ENCODE data around the gene ZBTB20.

ZBTB20 gene

GRCh38 chr3:114671741-114672510, 475.2 kb downstream of the ZBTB20 start:
- DNase-seq (ENCODE audit: insufficient read length, low spot score) (no peak), FAIRE-seq (no peak)
- no peak for TF ChIP-seq CTCF (IDR thresholded peaks at IDR 0.05; ENCODE audit: insufficient read depth, missing control alignments)

- no peak for FAIRE-seq
- no peak for DNase-seq (ENCODE audit: insufficient read length, low spot score)
- no peak for TF ChIP-seq CTCF (IDR thresholded peaks at IDR 0.05; ENCODE audit: insufficient read depth, missing control alignments)
Observed at GRCh38 chr3:114669614-114670013, 477.5 kb downstream of the ZBTB20 start.

- TF ChIP-seq CTCF (IDR thresholded peaks at IDR 0.05; ENCODE audit: insufficient read depth, missing control alignments): no peak
- no peak for FAIRE-seq
- no peak for DNase-seq (ENCODE audit: insufficient read length, low spot score)
Observed at GRCh38 chr3:114668099-114668498, 479.0 kb downstream of the ZBTB20 start.

- no peak for TF ChIP-seq CTCF (IDR thresholded peaks at IDR 0.05; ENCODE audit: insufficient read depth, missing control alignments)
- no peak for FAIRE-seq
- no peak for DNase-seq (ENCODE audit: insufficient read length, low spot score)
Observed at GRCh38 chr3:114666623-114667022, 480.5 kb downstream of the ZBTB20 start.

GRCh38 chr3:114664006-114664405, 483.1 kb downstream of the ZBTB20 start:
- FAIRE-seq: no peak
- no peak for DNase-seq (ENCODE audit: insufficient read length, low spot score)
- TF ChIP-seq CTCF (IDR thresholded peaks at IDR 0.05; ENCODE audit: insufficient read depth, missing control alignments): no peak

- no peak for TF ChIP-seq CTCF (IDR thresholded peaks at IDR 0.05; ENCODE audit: insufficient read depth, missing control alignments)
- DNase-seq (ENCODE audit: insufficient read length, low spot score) (no peak), FAIRE-seq (no peak)
Observed at GRCh38 chr3:114660808-114661207, 486.3 kb downstream of the ZBTB20 start.

GRCh38 chr3:114660124-114660523, 487.0 kb downstream of the ZBTB20 start:
- no peak for TF ChIP-seq CTCF (IDR thresholded peaks at IDR 0.05; ENCODE audit: insufficient read depth, missing control alignments)
- no peak for DNase-seq (ENCODE audit: insufficient read length, low spot score)
- FAIRE-seq: no peak
